ENCODE results near the gene DNAJB8.

Gene DNAJB8

DNA sequence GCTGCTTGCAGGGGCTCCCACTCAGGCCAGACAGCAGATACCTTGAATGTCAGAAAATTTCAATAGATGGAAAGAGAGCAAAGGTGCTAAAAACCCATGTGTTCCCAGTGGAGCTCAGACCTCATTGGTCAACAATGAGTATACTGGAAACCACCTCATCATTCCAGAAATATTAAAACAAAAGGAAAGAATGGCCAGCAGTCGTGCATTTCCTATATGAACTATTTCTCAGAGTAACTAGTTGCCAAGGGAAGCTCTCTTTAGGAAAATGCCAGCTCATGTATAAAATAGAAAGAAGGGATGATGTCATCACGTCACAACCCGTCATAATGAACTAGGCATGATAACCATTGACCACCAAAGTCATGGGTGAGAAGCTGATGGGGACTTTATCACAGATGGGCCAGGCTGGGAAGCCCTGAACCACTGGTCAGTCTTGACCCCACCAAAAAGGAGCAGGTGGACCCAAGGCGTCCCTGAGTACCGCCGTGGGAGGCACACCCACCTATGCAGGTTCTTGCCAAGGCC is 17.5 kb downstream of the DNAJB8 start:
- TF ChIP-seq CREB1 (IDR thresholded peaks at IDR 0.05; ENCODE audit: low read depth) (no peak), YY1 (IDR thresholded peaks at IDR 0.05; ENCODE audit: low read depth) (no peak), TAF1 (IDR thresholded peaks at IDR 0.05; ENCODE audit: low read depth) (no peak), CEBPB (IDR thresholded peaks at IDR 0.05) (no peak), RAD21 (IDR thresholded peaks at IDR 0.05; ENCODE audit: low read depth) (no peak), NFIC (IDR thresholded peaks at IDR 0.05) (no peak), ZBTB7A (IDR thresholded peaks at IDR 0.05; ENCODE audit: low read depth) (no peak), TCF12 (IDR thresholded peaks at IDR 0.05; ENCODE audit: low read depth) (no peak), EGR1 (IDR thresholded peaks at IDR 0.05) (no peak), TEAD4 (IDR thresholded peaks at IDR 0.05) (no peak), FOXM1 (IDR thresholded peaks at IDR 0.05; ENCODE audit: borderline replicate concordance, low read depth) (no peak), EP300 (IDR thresholded peaks at IDR 0.05; ENCODE audit: borderline replicate concordance) (no peak)
- TF ChIP-seq, protein P1, sequence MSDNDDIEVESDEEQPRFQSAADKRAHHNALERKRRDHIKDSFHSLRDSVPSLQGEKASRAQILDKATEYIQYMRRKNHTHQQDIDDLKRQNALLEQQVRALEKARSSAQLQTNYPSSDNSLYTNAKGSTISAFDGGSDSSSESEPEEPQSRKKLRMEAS (IDR thresholded peaks at IDR 0.05), result no peak
- TF ChIP-seq, protein P2, sequence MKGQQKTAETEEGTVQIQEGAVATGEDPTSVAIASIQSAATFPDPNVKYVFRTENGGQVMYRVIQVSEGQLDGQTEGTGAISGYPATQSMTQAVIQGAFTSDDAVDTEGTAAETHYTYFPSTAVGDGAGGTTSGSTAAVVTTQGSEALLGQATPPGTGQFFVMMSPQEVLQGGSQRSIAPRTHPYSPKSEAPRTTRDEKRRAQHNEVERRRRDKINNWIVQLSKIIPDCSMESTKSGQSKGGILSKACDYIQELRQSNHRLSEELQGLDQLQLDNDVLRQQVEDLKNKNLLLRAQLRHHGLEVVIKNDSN (IDR thresholded peaks at IDR 0.05), result no peak
- TF ChIP-seq, protein P3, sequence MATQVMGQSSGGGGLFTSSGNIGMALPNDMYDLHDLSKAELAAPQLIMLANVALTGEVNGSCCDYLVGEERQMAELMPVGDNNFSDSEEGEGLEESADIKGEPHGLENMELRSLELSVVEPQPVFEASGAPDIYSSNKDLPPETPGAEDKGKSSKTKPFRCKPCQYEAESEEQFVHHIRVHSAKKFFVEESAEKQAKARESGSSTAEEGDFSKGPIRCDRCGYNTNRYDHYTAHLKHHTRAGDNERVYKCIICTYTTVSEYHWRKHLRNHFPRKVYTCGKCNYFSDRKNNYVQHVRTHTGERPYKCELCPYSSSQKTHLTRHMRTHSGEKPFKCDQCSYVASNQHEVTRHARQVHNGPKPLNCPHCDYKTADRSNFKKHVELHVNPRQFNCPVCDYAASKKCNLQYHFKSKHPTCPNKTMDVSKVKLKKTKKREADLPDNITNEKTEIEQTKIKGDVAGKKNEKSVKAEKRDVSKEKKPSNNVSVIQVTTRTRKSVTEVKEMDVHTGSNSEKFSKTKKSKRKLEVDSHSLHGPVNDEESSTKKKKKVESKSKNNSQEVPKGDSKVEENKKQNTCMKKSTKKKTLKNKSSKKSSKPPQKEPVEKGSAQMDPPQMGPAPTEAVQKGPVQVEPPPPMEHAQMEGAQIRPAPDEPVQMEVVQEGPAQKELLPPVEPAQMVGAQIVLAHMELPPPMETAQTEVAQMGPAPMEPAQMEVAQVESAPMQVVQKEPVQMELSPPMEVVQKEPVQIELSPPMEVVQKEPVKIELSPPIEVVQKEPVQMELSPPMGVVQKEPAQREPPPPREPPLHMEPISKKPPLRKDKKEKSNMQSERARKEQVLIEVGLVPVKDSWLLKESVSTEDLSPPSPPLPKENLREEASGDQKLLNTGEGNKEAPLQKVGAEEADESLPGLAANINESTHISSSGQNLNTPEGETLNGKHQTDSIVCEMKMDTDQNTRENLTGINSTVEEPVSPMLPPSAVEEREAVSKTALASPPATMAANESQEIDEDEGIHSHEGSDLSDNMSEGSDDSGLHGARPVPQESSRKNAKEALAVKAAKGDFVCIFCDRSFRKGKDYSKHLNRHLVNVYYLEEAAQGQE (IDR thresholded peaks at IDR 0.05; ENCODE audit: low read depth), result no peak

DNA sequence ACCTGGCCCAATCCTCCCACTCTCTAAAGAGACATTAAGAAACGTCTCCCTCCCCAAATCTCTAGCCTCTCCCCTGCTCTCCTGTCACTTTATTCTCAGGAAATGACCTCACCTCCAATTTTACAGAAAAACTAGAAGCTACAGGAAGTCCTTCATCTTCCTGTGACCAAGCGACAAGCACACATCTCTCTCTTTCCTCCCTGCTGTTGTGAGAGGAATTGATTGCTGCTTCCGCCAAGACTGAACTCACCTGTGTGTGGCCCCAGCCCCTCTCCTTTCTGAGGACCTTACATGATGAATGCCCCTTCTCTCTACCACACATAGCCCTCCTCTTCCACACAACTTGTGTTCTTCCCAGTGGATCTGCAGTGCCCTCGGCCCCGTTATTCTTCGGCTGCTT is 18.2 kb downstream of the DNAJB8 start:
- TF ChIP-seq RAD21 (IDR thresholded peaks at IDR 0.05; ENCODE audit: low read depth) (no peak), EP300 (IDR thresholded peaks at IDR 0.05; ENCODE audit: borderline replicate concordance) (no peak), TAF1 (IDR thresholded peaks at IDR 0.05; ENCODE audit: low read depth) (no peak), ZBTB7A (IDR thresholded peaks at IDR 0.05; ENCODE audit: low read depth) (no peak), EGR1 (IDR thresholded peaks at IDR 0.05) (no peak), TEAD4 (IDR thresholded peaks at IDR 0.05) (no peak), TCF12 (IDR thresholded peaks at IDR 0.05; ENCODE audit: low read depth) (no peak), YY1 (IDR thresholded peaks at IDR 0.05; ENCODE audit: low read depth) (no peak), CEBPB (IDR thresholded peaks at IDR 0.05) (no peak), CREB1 (IDR thresholded peaks at IDR 0.05; ENCODE audit: low read depth) (no peak), NFIC (IDR thresholded peaks at IDR 0.05) (no peak), FOXM1 (IDR thresholded peaks at IDR 0.05; ENCODE audit: borderline replicate concordance, low read depth) (no peak)
- TF ChIP-seq, protein P3 (IDR thresholded peaks at IDR 0.05; ENCODE audit: low read depth), result no peak
- TF ChIP-seq, protein P2 (IDR thresholded peaks at IDR 0.05), result no peak
- TF ChIP-seq, protein P1 (IDR thresholded peaks at IDR 0.05), result no peak

DNA sequence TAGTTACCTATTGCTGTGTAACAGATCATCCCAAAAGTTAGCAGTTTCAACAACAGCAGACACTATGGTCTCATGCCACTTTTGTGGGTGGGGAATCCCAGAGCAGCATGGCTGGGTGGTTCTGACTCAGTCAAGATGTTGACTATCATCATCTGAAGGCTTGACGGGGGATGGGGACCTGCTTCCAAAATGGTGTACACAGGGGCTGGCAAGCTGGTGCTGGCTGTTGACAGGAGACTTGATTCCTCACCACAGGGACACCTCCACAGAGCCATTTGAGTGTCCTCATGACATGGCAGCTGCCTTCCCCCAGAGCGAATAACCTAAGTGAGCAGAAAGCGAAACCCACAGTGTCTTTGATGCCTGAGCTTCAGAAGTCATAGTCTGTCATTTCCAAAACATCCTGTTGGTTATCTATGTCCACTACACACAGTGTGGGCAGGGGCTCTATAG is 19.1 kb downstream of the DNAJB8 start:
- TF ChIP-seq CREB1 (IDR thresholded peaks at IDR 0.05; ENCODE audit: low read depth) (no peak), FOXM1 (IDR thresholded peaks at IDR 0.05; ENCODE audit: borderline replicate concordance, low read depth) (no peak), EGR1 (IDR thresholded peaks at IDR 0.05) (no peak), TCF12 (IDR thresholded peaks at IDR 0.05; ENCODE audit: low read depth) (no peak), NFIC (IDR thresholded peaks at IDR 0.05) (no peak), CEBPB (IDR thresholded peaks at IDR 0.05) (no peak), TEAD4 (IDR thresholded peaks at IDR 0.05) (no peak), RAD21 (IDR thresholded peaks at IDR 0.05; ENCODE audit: low read depth) (no peak), YY1 (IDR thresholded peaks at IDR 0.05; ENCODE audit: low read depth) (no peak), TAF1 (IDR thresholded peaks at IDR 0.05; ENCODE audit: low read depth) (no peak), EP300 (IDR thresholded peaks at IDR 0.05; ENCODE audit: borderline replicate concordance) (no peak), ZBTB7A (IDR thresholded peaks at IDR 0.05; ENCODE audit: low read depth) (no peak)
- TF ChIP-seq, protein P3 (IDR thresholded peaks at IDR 0.05; ENCODE audit: low read depth), result no peak
- TF ChIP-seq, protein P2 (IDR thresholded peaks at IDR 0.05), result no peak
- TF ChIP-seq, protein P1 (IDR thresholded peaks at IDR 0.05), result no peak

All from Ishikawa (cell line).